ENCODE data around the gene ADGRF3.
"Not testable (repeated sequence)": the region's sequence is repeated elsewhere in the genome, so short reads cannot be mapped to it uniquely, and the experiment has no call there.

- TF ChIP-seq YY1 (IDR thresholded peaks at IDR 0.05; ENCODE audit: insufficient read depth, insufficient read length); ZNF274 (IDR thresholded peaks at IDR 0.05; ENCODE audit: low read depth, low read length): not testable (repeated sequence)
Measured at GRCh38 chr2:26354469-26354868, 7.9 kb upstream of the ADGRF3 start.
